Renal cortex interstitium (tissue), 11 donors: ENCODE data around the gene CEMP1. TPM values are rescaled to one million over a fixed set of nuclear protein-coding genes. Genes with fewer than 3 reads are reported as not detected.

Experiments used
- DNase-seq, 11 donors: peaks; one replicate each; pipeline ENCODE4 v3.0.0-alpha.2; 2013; ENCODE audit warnings: low read depth in 9 of 11, low spot score in 4 of 11; ENCODE audit errors: extremely low read depth in 1 of 11
- polyA plus RNA-seq, 3 donors: library from polyadenylated mRNA; unstranded; fragments of 120-200 nt; gene quantifications; one replicate each; pipeline ENCODE4 v1.2.1, GENCODE V29; 2013; ENCODE audit not compliant: insufficient read length in 3 of 3

Gene CEMP1
- polyA plus RNA-seq, 3 donors: 1.8 to 4.9 (median 4.1) TPM

GRCh38 chr16:2527784-2528100 lies 3.5 kb downstream of the CEMP1 start:
- DNase-seq: no peak

GRCh38 chr16:2527071-2527783 lies 4.0 kb downstream of the CEMP1 start:
- DNase-seq: no peak

GRCh38 chr16:2526135-2526534 lies 5.1 kb downstream of the CEMP1 start:
- no peak for DNase-seq

GRCh38 chr16:2524339-2524938 lies 6.8 kb downstream of the CEMP1 start:
- DNase-seq: no peak

GRCh38 chr16:2523801-2524231 lies 7.4 kb downstream of the CEMP1 start:
- DNase-seq: no peak

- no peak for DNase-seq
Measured at GRCh38 chr16:2520784-2521531, 10.2 kb downstream of the CEMP1 start.

DNA sequence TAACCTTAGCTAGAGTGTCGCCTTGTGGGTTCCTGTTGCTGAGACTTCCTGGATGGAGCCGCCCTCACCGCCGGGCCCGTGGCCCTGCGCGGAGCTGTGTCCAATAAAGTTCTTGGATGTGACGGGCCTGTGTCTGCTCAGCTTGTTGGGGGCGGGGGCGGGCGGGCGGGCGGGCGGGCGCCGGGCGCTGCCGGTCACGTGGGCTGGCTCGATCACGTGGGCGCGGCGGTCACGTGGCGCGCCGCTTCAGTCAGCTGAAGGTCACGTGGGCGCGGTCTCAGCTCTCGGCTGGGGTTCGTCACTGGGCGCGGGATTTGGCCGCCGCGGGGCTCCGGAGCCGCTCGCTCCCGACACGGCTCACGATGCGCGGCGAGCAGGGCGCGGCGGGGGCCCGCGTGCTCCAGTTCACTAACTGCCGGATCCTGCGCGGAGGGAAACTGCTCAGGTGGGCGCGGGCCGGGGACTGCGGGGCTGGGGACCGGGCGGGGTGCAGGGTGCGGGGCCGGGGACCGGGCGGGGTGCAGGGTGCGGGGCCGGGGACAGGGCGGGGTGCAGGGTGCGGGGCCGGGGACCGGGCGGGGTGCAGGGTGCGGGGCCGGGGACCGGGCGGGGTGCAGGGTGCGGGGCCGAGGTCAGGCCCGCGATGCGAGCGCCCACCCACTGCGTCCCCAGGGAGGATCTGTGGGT lies 11.0 kb downstream of the CEMP1 start, which contains the start of gene AMDHD2:
Gene AMDHD2, plus strand, starts transcription at position 275 of the 687 bp plus-strand sequence. Its CDS starts 88 bp downstream, at position 363.
- DNase-seq: peak in 8 of 11 donors; percentile 68 to 87 (median 84)

GRCh38 chr16:2519711-2520080 lies 11.5 kb downstream of the CEMP1 start:
- no peak for DNase-seq

GRCh38 chr16:2518823-2519710 lies 12.1 kb downstream of the CEMP1 start:
- DNase-seq: no peak

GRCh38 chr16:2517954-2518605 lies 13.1 kb downstream of the CEMP1 start:
- DNase-seq: no peak

DNA sequence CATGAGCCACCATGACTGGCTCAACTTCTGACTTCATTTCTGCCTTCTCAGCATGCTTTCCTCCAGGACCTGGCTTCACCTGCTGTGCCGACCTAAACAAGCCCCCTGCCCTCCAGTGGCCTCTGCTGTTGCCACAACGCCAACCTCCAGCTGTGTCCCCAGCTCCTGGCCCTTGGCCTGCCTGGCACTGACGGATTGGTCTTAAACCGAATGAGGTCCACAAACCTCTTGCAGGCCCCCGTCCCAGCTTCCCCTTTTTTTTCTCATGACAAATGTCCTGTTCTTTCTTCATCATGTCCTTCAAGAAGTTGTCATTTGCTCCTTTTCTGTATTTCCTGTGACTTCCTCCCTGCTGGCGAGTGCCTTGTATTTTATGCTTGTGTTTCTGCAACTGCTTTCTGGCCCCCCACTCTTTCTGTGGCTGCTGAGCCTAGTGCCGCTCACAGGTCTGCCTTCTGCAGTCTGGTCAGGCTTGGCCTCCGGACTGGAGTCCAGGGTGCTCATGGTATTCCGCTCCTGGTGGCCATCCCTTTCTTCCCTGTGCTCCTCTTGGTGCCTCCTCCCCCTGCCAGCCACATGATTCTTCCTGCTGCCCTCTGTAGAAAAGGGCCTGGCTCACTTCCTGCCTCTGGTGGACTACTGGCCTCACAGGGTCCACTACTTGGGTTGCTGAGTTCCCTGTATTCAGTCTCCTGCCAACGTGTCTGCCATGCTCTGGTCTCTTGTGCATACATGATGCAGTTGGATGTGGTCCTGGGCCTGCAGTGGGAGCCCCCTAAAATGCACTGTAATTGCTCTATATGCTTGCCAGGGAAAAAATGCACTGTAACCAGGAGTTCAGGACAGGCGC lies 14.6 kb downstream of the CEMP1 start:
- DNase-seq: no peak

- no peak for DNase-seq
Measured at GRCh38 chr16:2515180-2515851, 15.9 kb downstream of the CEMP1 start.

DNA sequence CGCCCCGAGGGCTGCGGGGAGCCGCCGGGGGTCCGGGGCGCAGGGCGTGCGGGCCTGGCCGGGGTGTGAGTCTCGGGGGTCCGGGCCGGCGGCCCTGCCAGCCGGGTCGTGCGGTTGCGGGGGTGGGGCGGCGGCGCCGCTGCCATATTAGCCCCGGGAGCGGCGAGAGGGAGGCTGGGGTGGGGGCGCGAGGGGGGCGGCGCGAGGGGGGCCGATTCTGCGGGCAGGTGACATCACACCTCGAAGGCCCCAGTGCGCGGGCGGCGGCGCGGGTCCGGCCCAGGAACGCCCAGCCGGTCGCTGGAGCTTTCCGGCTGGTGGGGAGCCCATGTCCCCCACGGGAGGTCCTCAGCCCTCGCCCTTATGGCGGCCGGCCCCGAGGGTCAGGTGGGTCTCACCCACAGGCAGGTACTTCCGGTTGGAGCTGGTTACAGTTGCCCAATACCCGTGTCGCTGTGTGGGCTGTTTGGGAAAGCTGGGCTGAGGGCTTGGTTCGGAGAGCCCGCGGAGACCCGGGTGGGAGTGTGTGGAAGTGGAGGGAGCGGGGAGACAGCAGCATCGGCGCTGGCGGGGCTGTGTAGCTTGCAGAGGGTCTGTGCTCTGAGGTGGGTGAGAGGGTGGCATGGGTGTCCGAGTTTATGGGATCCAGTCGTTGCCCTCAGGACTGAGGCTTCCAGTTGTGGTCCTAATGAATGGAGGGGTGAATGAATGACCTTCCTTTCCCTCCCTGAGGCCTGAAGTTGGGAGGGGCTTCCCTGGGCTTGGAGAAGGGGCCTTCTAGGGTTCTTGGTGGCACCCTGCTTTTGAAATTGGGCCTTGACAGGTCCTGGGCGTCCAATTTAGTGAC lies 16.7 kb downstream of the CEMP1 start:
- DNase-seq: no peak

GRCh38 chr16:2513405-2514332 lies 17.5 kb downstream of the CEMP1 start, which contains the start of gene ATP6V0C:
Gene ATP6V0C (plus strand): TSS chr16:2513952. CDS start chr16:2514104, 152 bp downstream.
- peak in 10 of 11 donors; percentile 78 to 90 (median 84) for DNase-seq
